NCI-H1092 (cell line): ENCODE results near the gene ASCC2.
"Not testable (repeated sequence)": the region's sequence is repeated elsewhere in the genome, so short reads cannot be mapped to it uniquely, and the experiment has no call there.

Experiments used
- DNase-seq: peaks from one replicate; lab custom pipeline; 2025; lab: John Stamatoyannopoulos, UW

The ASCC2 gene

GRCh38 chr22:29784451-29785361, 53.4 kb downstream of the ASCC2 start:
- DNase-seq: no peak

DNA sequence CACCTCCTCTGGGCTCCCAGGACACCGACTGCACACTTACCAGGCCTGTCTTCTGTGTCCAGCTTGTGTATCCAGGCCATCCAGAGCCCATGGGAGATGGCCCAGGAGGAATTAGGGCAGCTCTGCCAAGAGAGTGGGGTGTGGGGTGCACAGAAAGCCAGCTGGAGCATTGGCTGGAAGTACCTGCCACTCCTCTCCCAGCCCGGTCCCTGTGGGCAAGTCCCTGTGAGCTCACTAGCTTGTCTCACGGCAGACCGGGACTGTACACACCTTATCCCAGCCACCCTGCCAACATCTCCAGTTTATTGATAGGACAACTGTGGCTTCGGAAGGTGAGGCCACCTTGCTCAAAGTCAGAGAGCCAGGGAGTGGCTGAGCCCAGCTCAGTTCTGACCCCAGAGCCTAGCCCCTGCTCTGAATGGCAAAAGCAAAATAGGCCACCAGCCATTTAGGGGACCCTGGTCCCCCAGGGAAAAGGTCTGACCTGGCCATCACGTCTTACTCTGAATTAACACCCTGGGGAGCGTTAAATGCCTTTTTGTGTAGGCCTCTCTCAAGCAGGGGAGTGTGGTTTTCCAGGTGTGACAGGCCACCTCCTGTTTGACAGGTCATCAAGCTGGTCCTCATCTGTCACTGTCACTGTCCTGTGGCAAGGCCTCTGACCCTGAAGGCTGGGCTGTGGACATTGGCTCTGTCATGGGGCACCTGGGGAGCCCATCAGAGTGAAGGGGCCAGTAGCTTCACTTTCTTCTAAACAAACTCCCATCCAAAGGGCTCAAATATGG, 55.8 kb downstream of the ASCC2 start:
- no peak for DNase-seq

DNA sequence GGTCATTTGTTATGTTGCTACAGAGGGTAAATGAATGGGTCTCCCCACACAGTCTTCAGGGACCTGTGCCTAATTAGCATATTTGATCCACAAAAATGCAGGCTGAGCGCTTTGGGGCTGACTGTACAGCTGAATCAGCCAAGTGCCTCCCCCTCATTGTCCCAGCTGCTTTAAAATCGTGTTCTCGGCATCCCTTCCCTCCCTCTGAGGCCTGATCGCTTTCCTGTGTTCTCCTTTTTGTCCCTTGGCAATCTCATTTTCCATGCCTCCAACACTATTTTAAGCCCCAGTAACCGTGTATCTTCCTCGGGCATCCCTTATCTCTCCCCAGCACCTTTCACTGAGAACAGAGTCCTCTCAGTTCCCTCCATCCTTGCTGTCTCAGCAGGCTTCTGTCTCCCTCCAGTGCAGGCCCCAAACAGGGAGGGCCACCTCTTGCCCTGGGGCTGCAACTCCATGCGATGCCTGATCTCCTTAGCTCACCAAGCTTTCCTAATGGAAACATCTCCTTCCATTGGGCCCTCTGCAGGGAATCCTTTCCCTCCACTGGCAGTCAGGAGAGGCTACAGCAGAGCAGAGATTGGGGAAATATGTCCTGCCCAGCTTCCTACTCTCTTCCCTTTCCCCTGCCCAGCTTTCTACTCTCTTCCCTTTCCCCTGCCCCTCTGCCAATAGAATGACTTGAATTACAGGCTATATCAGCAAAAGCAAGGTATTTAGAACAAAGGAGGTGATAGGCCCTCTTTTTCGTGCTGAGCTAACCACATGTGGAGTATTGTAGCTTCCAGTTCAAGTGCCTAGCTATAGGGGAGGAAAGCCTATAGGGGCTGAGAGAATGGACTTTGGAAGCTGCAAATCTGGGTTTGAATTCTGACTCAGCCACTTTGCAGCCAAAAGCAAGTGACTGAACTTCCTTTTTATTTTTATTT, 57.1 kb downstream of the ASCC2 start:
- no peak for DNase-seq

DNA sequence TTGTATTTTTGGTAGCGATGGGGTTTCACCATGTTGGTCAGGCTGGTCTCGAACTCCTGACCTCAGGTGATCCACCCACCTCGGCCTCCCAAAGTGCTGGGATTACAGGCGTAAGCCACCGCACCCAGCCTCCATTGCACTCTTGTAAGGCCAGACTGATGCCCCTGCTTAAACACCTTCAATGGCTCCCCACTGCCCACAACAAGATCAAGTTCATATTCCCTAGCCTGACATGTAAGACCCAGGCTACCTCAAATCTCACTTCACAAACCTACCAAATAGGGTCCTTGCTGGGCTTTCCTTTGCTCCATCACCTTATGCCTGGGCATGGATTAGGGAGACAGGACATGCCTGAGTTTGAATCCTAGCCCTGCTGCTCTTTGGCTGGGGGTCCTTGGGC, 57.9 kb downstream of the ASCC2 start:
- no peak for DNase-seq

DNA sequence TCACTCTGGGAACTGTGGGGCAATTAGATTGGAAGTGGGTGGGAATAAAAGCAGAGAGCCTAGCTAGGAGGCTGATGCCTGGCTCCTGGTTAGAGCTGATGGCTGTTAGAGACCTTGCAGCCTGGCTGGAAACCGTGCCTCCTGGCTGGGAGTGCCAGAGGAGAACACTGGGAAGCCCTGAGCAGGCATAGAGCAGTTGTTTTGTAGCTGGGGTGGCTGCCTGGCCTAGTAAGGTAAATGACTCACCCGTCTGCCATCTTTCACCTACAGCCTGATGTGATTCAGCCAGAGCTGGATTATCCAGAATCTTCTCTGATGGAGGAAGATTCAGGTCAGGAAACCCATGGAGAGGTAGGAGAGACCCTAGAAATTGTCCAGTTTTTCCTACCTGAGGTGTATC, 64.8 kb downstream of the ASCC2 start:
- no peak for DNase-seq

DNA sequence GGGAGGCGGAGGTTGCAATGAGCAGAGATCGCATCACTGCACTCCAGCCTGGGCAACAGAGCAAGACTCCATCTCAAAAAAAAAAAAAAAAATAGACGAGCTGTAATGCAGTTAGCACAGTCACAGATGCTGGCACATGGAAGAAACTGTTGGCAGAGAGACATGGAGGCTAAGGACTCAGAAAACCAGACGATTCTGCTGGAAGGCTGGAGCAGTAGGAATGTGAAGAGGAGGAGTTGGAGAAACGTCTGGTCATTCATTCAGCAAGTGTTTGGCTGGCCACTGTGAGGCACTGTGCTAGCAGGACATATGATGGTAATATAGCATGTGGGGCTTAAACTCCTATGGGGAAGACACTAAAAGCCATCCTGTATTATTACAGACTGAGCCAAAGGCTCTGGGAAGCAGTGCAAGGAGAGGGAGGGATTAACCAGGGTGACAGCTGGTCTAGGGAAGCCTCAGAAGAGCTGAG, 65.9 kb downstream of the ASCC2 start:
- DNase-seq: no peak

DNA sequence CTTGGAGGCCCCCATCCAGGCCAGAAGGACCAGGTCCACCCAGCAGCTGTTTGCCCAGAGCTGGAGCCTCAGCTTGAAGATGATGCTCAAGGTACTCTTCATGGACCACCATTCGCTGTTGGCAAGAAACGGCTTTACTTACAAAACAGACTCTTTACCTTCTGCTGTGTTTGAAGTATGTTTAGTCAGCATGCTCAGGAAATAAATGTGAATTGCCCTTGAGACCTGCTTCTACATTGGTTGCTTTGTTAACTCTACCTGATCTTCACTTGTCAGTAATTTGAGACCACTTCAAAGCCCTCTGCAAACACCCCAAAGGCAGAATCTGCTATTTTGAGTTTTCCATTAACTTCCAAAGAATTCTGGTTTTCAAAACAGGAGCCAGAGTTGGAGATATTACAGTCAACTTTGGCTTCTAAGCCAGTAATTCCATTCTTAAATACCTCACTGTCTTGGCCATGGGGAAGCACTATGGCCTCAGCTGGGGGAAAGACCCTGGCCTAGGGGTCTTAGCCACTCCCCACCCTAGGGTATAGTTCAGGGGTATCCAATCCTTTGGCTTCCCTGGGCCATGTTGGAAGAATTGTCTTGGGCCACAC, 68.3 kb downstream of the ASCC2 start:
- no peak for DNase-seq

DNA sequence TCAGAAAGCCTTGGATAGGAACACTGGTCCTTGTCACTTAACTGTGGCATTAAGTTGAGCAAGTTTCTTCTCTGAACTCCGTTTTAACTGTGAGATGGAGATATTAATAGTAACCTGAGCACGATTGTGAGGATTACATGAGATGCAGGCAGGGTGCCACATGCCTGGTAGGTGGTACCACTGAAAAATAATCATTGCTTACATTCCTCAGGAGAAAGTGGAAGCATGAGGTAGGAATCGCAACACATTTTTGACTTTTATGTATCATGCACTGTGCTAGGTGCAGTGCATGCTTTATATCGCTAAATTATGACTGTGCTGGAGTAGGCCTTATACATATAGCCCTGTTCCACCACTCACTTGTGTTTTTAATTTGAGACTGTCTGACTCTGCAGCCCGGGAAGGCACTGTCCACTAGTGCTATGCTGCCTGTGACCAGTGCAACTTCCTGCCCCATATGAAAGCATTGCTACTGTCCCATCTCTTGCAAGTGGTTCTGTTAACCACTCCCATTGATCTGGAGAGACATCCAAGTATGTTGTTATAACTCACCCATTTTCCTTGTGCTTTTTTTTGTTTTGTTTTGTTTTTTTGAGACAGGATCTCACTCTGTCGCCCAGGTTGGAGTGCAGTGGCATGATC, 69.9 kb downstream of the ASCC2 start:
- DNase-seq: no peak

DNA sequence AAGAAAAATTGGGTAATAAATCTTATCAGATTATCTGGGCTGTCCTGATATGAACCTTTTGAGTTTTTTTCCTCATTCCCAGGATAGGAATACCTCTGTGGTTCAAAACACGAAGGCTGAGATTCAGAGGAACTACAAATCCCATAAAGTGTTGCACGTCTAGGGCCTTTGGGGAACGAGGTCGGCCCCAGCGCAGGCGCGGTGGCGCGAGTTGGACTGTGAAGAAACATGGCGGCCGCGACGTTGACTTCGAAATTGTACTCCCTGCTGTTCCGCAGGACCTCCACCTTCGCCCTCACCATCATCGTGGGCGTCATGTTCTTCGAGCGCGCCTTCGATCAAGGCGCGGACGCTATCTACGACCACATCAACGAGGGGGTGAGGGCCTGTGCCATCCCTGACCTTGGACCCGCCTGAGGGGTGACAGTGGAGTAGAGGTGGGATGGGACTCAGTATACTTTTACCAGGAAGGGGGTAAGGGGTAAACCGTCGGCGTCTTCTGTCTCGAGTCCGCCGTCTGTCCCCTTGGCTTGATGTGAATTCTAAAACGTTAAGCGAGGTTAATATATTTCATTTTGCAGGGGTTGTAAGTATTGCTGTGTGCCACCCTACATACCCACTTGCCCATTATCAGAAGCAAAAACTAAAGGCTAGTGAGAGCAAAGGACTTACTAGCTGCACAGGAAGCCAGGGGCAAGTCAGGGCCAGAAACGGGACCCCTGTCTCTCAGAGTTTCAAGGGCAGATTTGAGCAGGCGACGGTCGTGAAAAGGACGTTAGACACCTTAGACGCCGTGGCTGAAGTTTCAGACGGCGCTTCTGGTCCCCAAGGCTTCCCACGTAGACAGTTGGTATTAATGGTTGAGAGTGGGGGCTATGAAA, 70.7 kb downstream of the ASCC2 start, which contains the start of gene UQCR10:
Gene UQCR10 (plus strand): TSS at position 199 of the 881 bp plus-strand sequence. CDS start 30 bp downstream, at position 229.
- DNase-seq: peak; percentile 90

- DNase-seq: peak; percentile 96
Measured at GRCh38 chr22:29766632-29767170, 71.4 kb downstream of the ASCC2 start, which contains the start of gene ZMAT5. Gene ZMAT5 (minus strand): TSS chr22:29767007. CDS start chr22:29748544, 18,463 bp downstream.

- DNase-seq: no peak
Measured at GRCh38 chr22:29765905-29766631, 72.0 kb downstream of the ASCC2 start.

DNA sequence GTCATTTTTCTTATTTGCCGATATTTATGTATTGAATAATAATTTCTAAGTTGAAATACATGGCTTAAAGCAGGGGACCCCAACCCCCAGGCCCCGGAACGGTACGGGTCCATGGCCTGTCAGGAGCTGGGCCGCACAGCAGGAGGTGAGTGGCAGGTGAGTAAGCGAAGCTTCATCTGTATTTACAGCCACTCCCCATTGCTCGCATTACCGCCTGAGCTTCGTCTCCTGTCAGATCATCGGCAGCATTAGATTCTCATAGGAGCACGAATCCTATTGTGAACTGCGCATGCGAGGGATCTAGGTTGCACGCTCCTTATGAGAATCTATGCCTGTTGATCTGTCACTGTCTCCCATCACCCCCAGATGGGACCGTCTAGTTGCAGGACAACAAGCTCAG, 75.8 kb downstream of the ASCC2 start:
- DNase-seq: peak; percentile 66

GRCh38 chr22:29758959-29759358, 79.1 kb downstream of the ASCC2 start:
- no peak for DNase-seq

DNA sequence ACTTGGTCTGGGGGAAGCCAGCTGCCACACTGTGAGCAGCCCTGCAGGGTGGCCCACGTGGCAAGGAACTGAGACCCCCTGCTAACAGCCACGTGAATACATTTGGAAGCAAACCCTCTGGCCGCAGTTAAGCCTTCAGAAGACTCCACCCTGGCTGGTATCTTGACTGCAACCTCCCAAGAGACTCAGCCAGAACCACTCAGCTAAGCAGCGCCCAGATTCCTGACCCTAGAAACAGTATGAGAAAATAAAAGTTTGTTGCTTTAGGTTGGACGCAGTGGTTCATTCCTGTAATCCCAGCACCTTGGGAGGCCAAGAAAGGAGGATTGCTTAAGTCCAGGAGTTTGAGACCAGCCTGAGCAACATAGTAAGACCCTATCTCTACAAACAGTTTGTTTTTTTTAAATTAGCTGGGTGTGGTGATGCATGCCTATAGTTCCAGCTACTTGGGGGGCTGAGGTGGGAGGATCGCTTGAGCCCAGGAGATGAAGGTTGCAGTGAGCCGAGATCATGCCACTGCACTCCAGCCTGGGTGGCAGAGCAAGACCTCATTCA, 79.9 kb downstream of the ASCC2 start:
- DNase-seq: no peak

- no peak for DNase-seq
Measured at GRCh38 chr22:29757096-29757495, 81.0 kb downstream of the ASCC2 start.

- no peak for DNase-seq
Measured at GRCh38 chr22:29756341-29756740, 81.7 kb downstream of the ASCC2 start.

DNA sequence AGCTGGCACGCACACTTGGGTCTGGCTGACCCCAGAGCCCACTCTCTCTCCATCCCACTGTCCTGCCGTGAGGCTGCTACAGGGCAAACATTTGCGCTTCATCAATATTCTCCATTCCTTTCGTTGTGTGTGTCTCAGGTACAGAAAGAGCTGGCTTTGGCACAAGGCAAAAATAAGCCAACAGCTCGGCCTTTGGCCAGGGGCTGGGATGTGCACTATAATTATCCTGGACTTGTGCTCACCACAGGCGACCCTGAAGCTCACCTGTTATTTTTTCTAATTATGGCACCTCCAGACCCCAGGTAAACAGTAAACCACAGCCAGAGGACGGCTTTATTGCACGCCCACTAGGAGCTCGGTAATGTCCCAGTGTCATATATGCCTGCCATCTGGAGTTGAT, 82.2 kb downstream of the ASCC2 start:
- DNase-seq: no peak

DNA sequence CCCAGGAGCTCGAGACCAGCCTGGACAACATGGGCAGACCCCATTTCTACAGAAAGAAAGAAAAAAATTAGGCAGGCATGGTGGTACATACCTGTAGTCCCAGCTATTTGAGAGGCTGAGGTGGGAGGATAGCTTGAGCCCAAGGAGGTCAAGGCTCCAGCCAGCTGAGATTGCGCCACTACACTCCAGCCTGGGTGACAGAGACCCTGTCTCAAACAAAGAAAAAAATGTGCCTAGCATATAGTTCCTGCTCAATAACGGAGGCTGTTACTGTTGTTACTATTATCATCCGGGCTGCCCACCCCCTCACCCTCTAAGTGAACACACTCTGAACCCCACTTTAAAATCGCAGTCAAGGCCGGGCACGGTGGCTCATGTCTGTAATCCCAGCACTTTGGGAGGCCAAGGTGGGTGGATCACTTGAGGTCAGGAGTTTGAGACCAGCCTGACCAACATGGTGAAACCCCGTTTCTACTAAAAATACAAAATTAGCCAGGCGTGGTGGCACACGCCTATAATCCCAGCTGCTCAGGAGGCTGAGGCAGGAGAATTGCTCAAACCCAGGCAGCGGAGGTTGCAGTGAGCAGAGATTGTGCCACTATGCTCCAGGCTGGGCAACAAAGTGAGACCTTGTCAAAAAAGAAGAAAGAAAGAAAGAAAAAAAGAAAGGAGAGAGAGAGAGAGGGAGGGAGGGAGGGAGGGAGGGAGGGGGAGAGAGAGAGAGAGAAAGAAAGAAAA, 83.2 kb downstream of the ASCC2 start:
- not testable (repeated sequence) for DNase-seq
